GM18507 (cell line): Measurements from ENCODE around the gene NOTUM.

Experiments
- DNase-seq: peaks from one replicate; pipeline ENCODE4 v3.0.0; 2011; ENCODE audit warnings: low read depth; ENCODE audit not compliant: insufficient read length; ENCODE audit errors: extremely low spot score
- FAIRE-seq: peaks from 2 replicates; lab custom pipeline; 2011; peaks lifted over from hg19 to GRCh38; lab: Jason Lieb, UNC

Gene NOTUM

DNA sequence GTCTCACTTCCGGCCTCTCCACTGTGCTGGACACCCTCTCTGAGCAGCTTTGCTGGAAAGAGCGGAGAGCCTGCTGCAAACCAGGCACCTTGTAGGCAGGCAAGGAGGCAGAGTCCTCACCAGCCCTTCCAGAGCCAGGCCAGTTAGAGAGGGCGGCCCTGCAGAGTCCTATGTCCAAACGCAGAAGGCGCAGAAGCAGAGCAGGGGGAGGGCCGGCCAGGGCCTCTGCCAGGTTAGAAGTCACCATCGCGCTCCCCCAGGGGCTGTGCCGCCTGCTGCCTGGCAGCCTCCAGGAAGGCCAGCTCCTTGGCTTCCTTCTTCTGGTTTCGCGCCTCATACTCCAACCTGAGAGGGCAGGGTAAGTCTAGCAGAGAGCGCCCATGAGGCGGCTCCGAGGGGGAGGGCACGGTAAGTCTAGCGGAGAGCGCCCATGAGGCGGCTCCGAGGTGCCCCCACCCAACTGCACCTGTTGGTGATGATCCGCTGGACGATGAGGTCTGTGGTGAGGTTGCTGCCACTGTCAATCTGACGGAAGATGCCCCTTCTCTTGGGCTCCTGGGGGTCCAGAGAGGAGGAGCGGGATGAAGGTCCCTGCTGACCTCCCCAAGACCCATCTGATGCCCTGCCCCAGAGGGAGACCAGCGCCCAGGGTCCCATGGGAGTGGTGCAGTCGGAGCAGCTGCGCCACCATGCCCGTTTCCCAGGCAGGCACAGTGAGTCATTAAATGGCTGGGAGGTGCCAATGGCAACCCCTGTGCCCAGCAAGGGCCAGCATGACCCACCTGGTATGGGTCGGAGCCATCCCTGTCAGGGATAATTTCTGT is 56.2 kb downstream of the NOTUM start:
- FAIRE-seq (no peak), DNase-seq (no peak)

DNA sequence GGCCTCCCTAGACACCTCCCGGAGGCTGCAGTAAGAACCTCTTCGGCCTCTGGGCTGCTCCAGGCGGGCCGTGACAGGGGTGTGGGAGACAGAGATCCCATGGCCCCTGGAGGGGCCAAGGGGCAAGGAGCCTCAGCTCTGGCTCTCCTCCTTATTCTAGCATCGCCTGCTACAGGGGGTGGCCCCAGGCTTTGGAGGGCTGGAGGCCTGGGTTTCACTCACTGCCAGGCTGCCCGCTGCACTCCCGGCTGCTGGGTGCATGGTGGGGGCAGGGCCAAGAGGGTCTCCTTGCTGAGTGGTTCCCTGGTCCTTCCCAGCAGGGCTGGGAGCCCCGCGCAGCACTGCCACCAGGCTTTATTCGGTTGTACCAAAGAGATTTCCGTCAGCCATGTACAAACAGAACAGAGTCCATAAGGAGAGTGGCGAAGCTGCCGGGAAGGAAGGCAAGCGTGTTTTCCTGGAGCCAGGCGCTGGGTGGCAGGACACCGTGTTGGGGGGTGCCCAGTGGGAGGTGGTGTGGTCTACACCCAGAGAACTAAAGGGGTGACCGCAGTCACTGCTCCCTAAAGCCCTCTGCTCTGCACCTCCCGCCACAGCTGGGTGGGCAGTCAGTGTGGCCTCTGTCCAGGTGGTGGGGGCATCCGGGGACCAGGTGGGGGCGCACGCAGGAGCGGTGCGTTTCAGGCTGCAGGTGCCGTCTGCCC is 56.9 kb downstream of the NOTUM start:
- DNase-seq (no peak), FAIRE-seq (no peak)

DNA sequence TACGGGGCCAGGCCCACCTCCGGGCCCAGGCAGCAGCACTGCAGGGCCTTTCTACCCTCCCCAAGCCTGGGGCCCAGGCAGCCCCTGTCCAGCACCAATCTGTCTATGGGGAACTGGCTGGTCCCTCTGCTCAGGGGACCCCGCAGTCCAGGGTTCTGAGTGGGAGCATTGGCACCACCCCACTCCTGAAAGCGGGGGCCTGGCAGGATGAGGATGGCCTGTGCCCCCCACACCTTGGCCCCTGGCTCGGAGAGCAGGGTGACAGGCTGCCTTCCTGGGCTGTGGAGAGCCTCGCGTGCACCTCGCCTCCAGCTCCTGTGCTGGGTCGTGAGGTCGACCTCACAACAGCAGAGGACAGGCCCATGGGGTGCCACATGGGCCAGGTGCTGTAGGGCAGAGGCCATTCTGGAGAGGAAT is 57.6 kb downstream of the NOTUM start:
- FAIRE-seq: no peak

DNA sequence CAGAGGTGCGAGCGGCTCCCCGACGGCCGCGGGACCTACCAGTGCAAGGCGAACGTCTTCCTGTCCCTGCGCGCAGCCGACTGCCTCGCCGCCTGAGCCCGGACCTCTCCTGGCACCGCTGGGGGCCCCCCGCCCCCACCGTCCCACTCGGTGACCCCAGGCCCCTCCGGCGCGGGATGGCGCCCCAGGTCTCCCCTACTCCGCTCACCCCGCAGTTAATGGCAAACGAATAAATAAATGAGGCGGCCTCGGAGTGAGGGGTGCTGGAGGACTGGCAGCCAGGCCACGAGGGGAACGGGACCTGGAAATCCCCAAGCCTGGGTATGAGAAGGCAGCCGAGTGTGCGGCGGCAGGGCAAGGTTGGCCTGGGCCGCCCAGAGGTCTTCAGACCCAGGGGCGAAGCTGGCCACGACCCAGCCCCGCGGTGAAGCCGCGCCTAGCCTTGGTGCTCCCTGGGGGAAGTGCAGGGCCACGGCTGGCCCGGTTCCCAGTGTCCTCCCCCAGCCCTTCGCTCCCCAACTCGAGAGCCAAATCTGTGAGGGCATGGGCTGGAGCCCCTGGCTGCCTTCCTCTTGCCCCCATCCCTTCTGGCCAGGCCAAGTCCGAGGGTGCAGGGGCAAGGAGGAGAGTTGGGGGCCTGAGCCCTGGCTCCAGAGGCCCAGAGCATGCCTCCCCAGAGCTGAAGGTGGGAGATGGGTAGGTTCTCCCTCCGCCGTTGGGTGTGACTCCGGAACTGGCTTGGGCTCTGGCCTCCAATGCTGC is 58.2 kb downstream of the NOTUM start:
- DNase-seq (no peak), FAIRE-seq (no peak)

More for the DNA sequence above, 57.6 kb downstream of the NOTUM start:
- no peak for DNase-seq
